ENCODE data around the gene FMN1. TPM values are rescaled to one million over a fixed set of nuclear protein-coding genes. Genes with fewer than 3 reads are reported as not detected.

The FMN1 gene
- total and polyA plus RNA-seq, 2 of the 8 experiments (the other 6 are each of a cell fraction or from before 2014, with no cell fraction given): 0.27 to 3.7 TPM

DNA sequence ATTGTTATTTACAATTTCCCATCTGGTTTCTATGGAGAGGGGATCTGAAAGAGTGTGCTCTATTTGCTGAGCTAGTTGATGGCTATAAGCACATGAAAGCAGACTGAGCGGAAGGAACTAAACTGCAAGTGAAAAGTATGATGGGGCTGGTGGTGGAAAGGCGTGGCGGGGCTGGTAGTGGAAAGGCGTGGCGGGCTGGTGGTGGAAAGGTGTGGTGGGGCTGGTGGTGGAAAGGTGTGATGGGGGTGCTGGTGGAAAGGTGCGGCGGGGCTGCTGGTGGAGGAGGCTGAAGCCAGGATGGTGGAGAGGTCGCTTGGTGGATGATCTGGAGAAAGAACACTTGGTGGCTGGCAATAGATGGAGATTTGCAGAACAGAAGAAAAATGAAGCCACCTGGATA, 136.7 kb downstream of the FMN1 start:
- POLR2A ChIA-PET (ENCODE audit: partially characterized antibody): no interaction called here
- Histone ChIP-seq H3K4me3 (ENCODE audit: extremely low read depth in 1 of 4, insufficient read depth in 2 of 4, low read depth in 3 of 4, low read length in 4 of 4) (no peak overlapping the region), H3K9ac (replicated peaks in 1 of 4; ENCODE audit: extremely low read depth in 1 of 4, low read depth in 3 of 4, low read length in 3 of 4) (no peak overlapping the region), H2BK120ac (replicated peaks; ENCODE audit: low read depth, low read length) (no peak overlapping the region), H2BK20ac (ENCODE audit: low read length) (no peak overlapping the region), H3K56ac (replicated peaks; ENCODE audit: insufficient read length, low read depth, low read length) (no peak overlapping the region), H3K79me1 (ENCODE audit: low read depth, low read length) (no peaks in the 10 kb centered on the region), H3K4me2 (ENCODE audit: insufficient read depth in 1 of 2, low read depth in 2 of 2, low read length in 2 of 2) (no peak overlapping the region), H3K18ac (ENCODE audit: extremely low read depth, low read length) (no peak overlapping the region), H3K4ac (replicated peaks; ENCODE audit: insufficient read length, low read depth, low read length) (no peak overlapping the region), H4K8ac (ENCODE audit: extremely low read depth, insufficient read depth, low read length) (no peak overlapping the region), H3K4me1 (replicated peaks in 1 of 4; ENCODE audit: control insufficient read depth in 3 of 4, insufficient read depth in 4 of 4, low read length in 3 of 4) (no peaks in the 10 kb centered on the region), H2BK5ac (ENCODE audit: low read depth, low read length) (no peak overlapping the region), H2BK15ac (ENCODE audit: low read length) (no peak overlapping the region), H2BK12ac (ENCODE audit: low read depth, low read length) (no peak overlapping the region), H3K36me3 (ENCODE audit: control insufficient read depth in 2 of 4, insufficient read depth in 4 of 4, low read length in 3 of 4) (no peaks in the 10 kb centered on the region), H3K9me3 (ENCODE audit: insufficient read depth in 2 of 2, low read depth in 1 of 2, low read length in 1 of 2) (no peaks in the 10 kb centered on the region), H3K27ac (ENCODE audit: low read depth, low read length) (no peak overlapping the region), H4K5ac (ENCODE audit: insufficient read length, low read depth, low read length) (no peak overlapping the region), H2AK5ac (ENCODE audit: low read depth, low read length) (no peak overlapping the region), H3K14ac (ENCODE audit: insufficient read length) (no peak overlapping the region), H3K27me3 (replicated peaks in 1 of 4; ENCODE audit: control insufficient read depth in 3 of 4, extremely low read depth in 1 of 4, insufficient read depth in 3 of 4, low read length in 3 of 4) (peaks cover 0 to 1% (median 0%) of the 10 kb centered on the region in 4 experiments; a peak in 1 of 7 replicates), H3K79me2 (ENCODE audit: control insufficient read depth in 1 of 2, insufficient read depth in 2 of 2, low read length in 2 of 2) (no peaks in the 10 kb centered on the region), H3K23me2 (ENCODE audit: low read depth, low read length) (no peaks in the 10 kb centered on the region; the same call in 1 of the 2 replicates), H2AFZ (ENCODE audit: low read length) (no peak overlapping the region), H4K20me1 (replicated peaks in 1 of 2; ENCODE audit: control insufficient read depth in 1 of 2, insufficient read depth in 2 of 2, low read length in 2 of 2) (no peaks in the 10 kb centered on the region), H3K23ac (ENCODE audit: insufficient read length) (no peak overlapping the region), H4K91ac (replicated peaks; ENCODE audit: insufficient read length, low read length) (no peak overlapping the region)
- DNase-seq (ENCODE audit: low read depth in 1 of 2, low spot score in 2 of 2) (no peak), FAIRE-seq (no peak)
- 86% methylated on average over 8 of the region's 8 CpGs; no CpG with 5 or more reads in 1 of the 2 experiments for WGBS, 2 experiments (ENCODE audit: extremely low coverage in 1 of 2, insufficient coverage in 1 of 2, insufficient read length in 1 of 2, insufficient replicate concordance in 2 of 2, low coverage in 1 of 2, low lambda C conversion rate in 2 of 2, missing lambda C conversion rate in 1 of 2)
- CTCF ChIA-PET (ENCODE audit: partially characterized antibody): interaction anchor here (1.1 kb wide), 1 partner anchor 10 kb away, joined by 5 read pairs; no protein-coding TSS in a partner anchor
- TF ChIP-seq TAF1 (IDR thresholded peaks at IDR 0.05; ENCODE audit: low read depth, low read length): no peak
- TF ChIP-seq EP300 (IDR thresholded peaks at IDR 0.05; ENCODE audit: borderline replicate concordance in 1 of 2, low read depth in 2 of 2, low read length in 2 of 2): no peak
- no peak for TF ChIP-seq JUN (IDR thresholded peaks at IDR 0.05; ENCODE audit: low read depth, low read length)
- TF ChIP-seq CREB1 (IDR thresholded peaks at IDR 0.05): no peak
- TF ChIP-seq MAFK (IDR thresholded peaks at IDR 0.05; ENCODE audit: low read depth, low read length): no peak
- no peak for TF ChIP-seq FOSL1 (IDR thresholded peaks at IDR 0.05; ENCODE audit: insufficient read depth, low read depth, low read length)
- TF ChIP-seq, protein P1, sequence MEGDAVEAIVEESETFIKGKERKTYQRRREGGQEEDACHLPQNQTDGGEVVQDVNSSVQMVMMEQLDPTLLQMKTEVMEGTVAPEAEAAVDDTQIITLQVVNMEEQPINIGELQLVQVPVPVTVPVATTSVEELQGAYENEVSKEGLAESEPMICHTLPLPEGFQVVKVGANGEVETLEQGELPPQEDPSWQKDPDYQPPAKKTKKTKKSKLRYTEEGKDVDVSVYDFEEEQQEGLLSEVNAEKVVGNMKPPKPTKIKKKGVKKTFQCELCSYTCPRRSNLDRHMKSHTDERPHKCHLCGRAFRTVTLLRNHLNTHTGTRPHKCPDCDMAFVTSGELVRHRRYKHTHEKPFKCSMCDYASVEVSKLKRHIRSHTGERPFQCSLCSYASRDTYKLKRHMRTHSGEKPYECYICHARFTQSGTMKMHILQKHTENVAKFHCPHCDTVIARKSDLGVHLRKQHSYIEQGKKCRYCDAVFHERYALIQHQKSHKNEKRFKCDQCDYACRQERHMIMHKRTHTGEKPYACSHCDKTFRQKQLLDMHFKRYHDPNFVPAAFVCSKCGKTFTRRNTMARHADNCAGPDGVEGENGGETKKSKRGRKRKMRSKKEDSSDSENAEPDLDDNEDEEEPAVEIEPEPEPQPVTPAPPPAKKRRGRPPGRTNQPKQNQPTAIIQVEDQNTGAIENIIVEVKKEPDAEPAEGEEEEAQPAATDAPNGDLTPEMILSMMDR (IDR thresholded peaks at IDR 0.05; ENCODE audit: control extremely low read depth in 1 of 3, insufficient read depth in 1 of 3, low read depth in 1 of 3, low read length in 3 of 3): no peak
- TF ChIP-seq SAP30 (IDR thresholded peaks at IDR 0.05; ENCODE audit: insufficient read depth, insufficient replicate concordance, low read length): no peak
- TF ChIP-seq SP2 (IDR thresholded peaks at IDR 0.05; ENCODE audit: low read length): no peak
- TF ChIP-seq GTF2F1 (IDR thresholded peaks at IDR 0.05; ENCODE audit: borderline replicate concordance, low read depth, low read length): no peak
- TF ChIP-seq, protein P2, sequence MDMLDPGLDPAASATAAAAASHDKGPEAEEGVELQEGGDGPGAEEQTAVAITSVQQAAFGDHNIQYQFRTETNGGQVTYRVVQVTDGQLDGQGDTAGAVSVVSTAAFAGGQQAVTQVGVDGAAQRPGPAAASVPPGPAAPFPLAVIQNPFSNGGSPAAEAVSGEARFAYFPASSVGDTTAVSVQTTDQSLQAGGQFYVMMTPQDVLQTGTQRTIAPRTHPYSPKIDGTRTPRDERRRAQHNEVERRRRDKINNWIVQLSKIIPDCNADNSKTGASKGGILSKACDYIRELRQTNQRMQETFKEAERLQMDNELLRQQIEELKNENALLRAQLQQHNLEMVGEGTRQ (IDR thresholded peaks at IDR 0.05; ENCODE audit: low read length): no peak
